Measurements from ENCODE around the gene CHST9. TPM values are rescaled to one million over a fixed set of nuclear protein-coding genes. Genes with fewer than 3 reads are reported as not detected.

CHST9 gene
- total and polyA plus RNA-seq, 2 donors (not counting 3 experiments of a cell fraction or from before 2014, with no cell fraction given) = not detected

DNA sequence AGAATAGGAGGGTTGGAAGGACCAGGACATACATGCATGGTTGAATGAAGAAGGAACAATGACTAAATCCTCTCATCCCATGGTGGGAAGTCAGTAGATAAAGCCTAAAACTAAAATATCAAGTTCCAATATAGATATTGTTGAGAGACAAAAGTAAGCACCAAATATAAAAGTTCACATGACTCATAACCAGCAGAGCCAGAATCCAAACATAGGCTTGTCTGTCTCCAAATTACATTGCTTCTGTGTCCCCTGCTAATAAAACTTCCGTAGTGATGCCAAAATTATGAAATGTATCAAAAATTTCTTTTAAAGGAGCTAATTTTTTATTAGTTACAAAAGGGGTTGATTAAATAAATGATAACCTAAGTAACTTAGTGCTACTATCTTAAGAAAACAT lies 19.7 kb downstream of the CHST9 start:
- ChIA-PET CTCF (no interaction called here), POLR2A (no interaction called here)
- TF ChIP-seq FOS (IDR thresholded peaks at IDR 0.05; ENCODE audit: borderline replicate concordance, insufficient read depth, low read length) = no peak
- TF ChIP-seq, protein P1, sequence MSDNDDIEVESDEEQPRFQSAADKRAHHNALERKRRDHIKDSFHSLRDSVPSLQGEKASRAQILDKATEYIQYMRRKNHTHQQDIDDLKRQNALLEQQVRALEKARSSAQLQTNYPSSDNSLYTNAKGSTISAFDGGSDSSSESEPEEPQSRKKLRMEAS (IDR thresholded peaks at IDR 0.05; ENCODE audit: insufficient read depth, insufficient read length) = no peak
- no peak for TF ChIP-seq MYC (IDR thresholded peaks at IDR 0.05; ENCODE audit: low read depth, low read length)
- no peak for TF ChIP-seq POLR2A (IDR thresholded peaks at IDR 0.05; ENCODE audit: low read depth, low read length)
- TF ChIP-seq JUN (IDR thresholded peaks at IDR 0.05; ENCODE audit: borderline replicate concordance, insufficient read depth, insufficient read length, low read depth) = no peak
- TF ChIP-seq, protein P2, sequence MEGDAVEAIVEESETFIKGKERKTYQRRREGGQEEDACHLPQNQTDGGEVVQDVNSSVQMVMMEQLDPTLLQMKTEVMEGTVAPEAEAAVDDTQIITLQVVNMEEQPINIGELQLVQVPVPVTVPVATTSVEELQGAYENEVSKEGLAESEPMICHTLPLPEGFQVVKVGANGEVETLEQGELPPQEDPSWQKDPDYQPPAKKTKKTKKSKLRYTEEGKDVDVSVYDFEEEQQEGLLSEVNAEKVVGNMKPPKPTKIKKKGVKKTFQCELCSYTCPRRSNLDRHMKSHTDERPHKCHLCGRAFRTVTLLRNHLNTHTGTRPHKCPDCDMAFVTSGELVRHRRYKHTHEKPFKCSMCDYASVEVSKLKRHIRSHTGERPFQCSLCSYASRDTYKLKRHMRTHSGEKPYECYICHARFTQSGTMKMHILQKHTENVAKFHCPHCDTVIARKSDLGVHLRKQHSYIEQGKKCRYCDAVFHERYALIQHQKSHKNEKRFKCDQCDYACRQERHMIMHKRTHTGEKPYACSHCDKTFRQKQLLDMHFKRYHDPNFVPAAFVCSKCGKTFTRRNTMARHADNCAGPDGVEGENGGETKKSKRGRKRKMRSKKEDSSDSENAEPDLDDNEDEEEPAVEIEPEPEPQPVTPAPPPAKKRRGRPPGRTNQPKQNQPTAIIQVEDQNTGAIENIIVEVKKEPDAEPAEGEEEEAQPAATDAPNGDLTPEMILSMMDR (IDR thresholded peaks at IDR 0.05; ENCODE audit: extremely low read depth in 1 of 2, insufficient read depth in 1 of 2, low read depth in 1 of 2, low read length in 2 of 2) = no peak
- no peak for TF ChIP-seq EZH2 (IDR thresholded peaks at IDR 0.05; ENCODE audit: borderline replicate concordance, low read depth, low read length, severe bottlenecking)
- TF ChIP-seq POLR2AphosphoS5 (IDR thresholded peaks at IDR 0.05; ENCODE audit: insufficient read depth, low read depth, low read length) = no peak
- no peak for TF ChIP-seq GATA2 (IDR thresholded peaks at IDR 0.05; ENCODE audit: insufficient read depth, insufficient read length, low read depth, low read length)
- BruUV-seq (replicated peaks) = no TSS peak
- no peak overlapping the region for H3K4me3 ChIP-seq (replicated peaks in 1 of 3; ENCODE audit: insufficient read depth in 1 of 3, low read depth in 1 of 3, low read length in 3 of 3)
- FAIRE-seq (no peak), DNase-seq (ENCODE audit: low read depth, low spot score) (no peak)
- H3K27me3 ChIP-seq (ENCODE audit: control insufficient read depth in 2 of 2, insufficient read depth in 2 of 2, low read length in 2 of 2) = no peaks in the 10 kb centered on the region
- H3K9me3 ChIP-seq (replicated peaks; ENCODE audit: control insufficient read depth, insufficient read depth, low read length) = no peaks in the 10 kb centered on the region
- H3K36me3 ChIP-seq (ENCODE audit: control insufficient read depth in 2 of 2, extremely low read depth in 1 of 2, insufficient read depth in 2 of 2, low read length in 2 of 2) = no peaks in the 10 kb centered on the region
- no peak overlapping the region for H2AFZ ChIP-seq (ENCODE audit: low read depth, low read length)
- H3K79me2 ChIP-seq (ENCODE audit: control insufficient read depth, insufficient read depth, low read length) = no peaks in the 10 kb centered on the region
- H3K9ac ChIP-seq (replicated peaks; ENCODE audit: extremely low read depth, insufficient read depth, low read length) = no peak overlapping the region
- dilution Hi-C loops (cut with MboI; ENCODE audit: extremely low pct_ligation_motif_present, low sequenced_read_pairs) (no loop called here), intact Hi-C loops (cut with micrococcal nuclease) (no loop called here)
- no peak overlapping the region for H3K27ac ChIP-seq (ENCODE audit: insufficient read depth, low read depth, low read length)
- no peaks in the 10 kb centered on the region for H4K20me1 ChIP-seq (replicated peaks; ENCODE audit: control insufficient read depth, extremely low read depth, insufficient read depth, low read length)
- H3K4me2 ChIP-seq (ENCODE audit: insufficient read depth, low read length) = no peak overlapping the region
- H3K9me1 ChIP-seq (replicated peaks; ENCODE audit: control insufficient read depth, extremely low read depth, insufficient read depth, low read length) = no peaks in the 10 kb centered on the region
- H3K4me1 ChIP-seq (ENCODE audit: control insufficient read depth, extremely low read depth, insufficient read depth, low read length) = no peaks in the 10 kb centered on the region

All from endothelial cell of umbilical vein (primary cell).